GM19455 (cell line): ENCODE measurements around the gene TBC1D3I.
A peak's percentile ranks its signal among the peaks of the same experiment; 100 is the strongest.
"Not testable (repeated sequence)": the region's sequence is repeated elsewhere in the genome, so short reads cannot be mapped to it uniquely, and the experiment has no call there.

Experiments
- ATAC-seq: cut with Tn5 transposase; IDR thresholded peaks from one replicate; pipeline ENCODE4 v1.9.1; 2021; ENCODE audit not compliant: unreplicated experiment

TBC1D3I gene

GRCh38 chr17:36264470-36264869 lies at the start of gene TBC1D3I:
Gene TBC1D3I (minus strand): TSS chr17:36264570. CDS start chr17:36262985, 1,585 bp downstream.
- not testable (repeated sequence) for ATAC-seq

DNA sequence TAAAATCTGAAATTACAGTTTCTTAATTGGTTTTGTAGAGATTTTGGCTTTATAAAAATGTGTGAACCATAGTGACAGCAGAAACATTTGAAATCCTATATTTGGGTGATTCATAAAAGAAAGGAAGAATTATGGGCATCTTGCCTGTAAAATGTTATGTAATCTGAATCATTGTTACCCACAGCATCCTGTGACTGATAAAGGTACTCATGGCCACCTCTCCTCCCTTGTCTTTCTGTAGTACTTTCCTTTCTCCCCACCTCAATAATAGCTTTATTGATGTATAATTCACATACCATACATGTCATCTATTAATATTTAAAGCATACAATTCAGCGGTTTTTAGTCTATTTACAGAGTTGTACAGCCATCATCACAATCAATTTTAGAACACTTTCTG lies 30.8 kb upstream of the TBC1D3I start:
- ATAC-seq, result not testable (repeated sequence)

- not testable (repeated sequence) for ATAC-seq
These were observed 25.7 kb upstream of the TBC1D3I start for GRCh38 chr17:36289965-36290612.

DNA sequence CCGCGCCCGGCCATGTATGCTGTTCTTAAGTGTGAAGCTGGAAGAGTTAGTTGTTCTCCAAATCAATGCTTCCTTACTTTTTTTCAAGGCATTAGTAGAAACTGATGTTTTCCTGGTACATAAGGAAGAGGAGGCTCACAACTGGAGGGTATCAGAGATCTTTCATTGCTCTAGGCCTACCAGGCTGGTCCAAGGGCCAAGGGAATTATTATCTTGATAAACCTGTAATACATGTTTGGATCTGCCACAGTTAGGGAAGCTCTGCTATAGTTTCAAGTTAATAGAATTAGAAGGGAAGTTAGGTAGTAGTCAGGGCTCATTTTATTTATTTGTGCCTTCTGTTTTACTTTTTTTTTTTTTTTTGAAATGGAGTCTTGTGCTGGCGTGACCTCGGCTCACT lies 19.8 kb upstream of the TBC1D3I start:
- ATAC-seq, result not testable (repeated sequence)

DNA sequence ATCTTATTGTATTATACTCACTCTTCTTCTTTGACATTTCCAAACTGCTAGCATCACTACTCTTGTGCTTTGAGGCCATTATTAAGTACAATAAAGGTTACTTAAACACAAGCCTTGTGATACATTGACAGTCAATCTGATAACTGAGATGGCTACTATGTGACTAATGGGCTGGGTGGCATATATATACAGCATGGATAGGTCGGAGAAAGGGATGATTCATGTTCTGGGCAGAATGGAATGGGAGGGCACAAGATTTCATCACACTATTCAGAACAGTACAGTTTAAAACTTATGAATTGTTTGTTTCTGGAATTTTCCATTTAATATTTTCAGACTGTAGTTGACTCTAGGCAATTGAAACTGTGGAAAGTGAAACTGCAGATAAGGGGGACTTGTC lies 18.9 kb upstream of the TBC1D3I start:
- ATAC-seq, result not testable (repeated sequence)

DNA sequence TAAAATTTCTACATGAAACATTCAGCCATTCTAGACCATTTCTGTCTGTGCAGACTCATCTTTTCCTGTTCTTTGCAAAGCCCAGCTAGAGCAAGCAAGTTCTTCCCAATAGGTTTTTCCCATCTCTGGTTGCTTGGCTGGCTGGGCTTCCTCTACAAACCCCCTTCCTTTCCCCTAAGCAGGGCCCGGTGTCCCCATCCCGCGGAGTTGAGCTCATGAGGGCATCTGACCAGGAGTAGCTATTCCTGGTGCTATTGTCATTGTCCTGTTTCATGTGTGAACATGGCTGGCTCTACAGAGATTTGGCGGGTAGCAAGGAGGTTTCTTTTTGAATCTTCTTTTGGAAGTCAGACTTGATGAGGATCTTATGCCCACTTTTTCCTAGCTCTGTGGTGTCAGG lies 22.3 kb downstream of the TBC1D3I start:
- ATAC-seq, result not testable (repeated sequence)

GRCh38 chr17:36229644-36230043 lies 34.7 kb downstream of the TBC1D3I start:
- not testable (repeated sequence) for ATAC-seq

DNA sequence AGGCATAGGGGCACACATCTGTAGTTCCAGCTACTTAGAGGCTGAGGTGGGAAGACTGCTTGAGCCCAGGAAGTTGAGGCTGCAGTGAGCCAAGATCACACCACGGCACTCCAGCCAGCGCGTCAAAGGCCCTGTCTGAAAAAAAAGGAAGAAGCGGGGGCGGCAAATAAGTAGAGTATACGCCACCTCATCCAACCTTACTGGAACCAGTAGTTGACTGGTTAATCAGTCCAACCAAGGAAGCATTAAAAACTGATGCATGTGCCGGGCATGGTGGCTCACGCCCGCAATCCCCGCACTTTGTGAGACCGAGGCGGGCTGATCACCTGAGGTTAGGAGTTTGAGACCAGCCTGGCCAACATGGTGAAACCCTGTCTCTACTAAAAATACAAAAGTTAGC lies 41.4 kb downstream of the TBC1D3I start:
- not testable (repeated sequence) for ATAC-seq

DNA sequence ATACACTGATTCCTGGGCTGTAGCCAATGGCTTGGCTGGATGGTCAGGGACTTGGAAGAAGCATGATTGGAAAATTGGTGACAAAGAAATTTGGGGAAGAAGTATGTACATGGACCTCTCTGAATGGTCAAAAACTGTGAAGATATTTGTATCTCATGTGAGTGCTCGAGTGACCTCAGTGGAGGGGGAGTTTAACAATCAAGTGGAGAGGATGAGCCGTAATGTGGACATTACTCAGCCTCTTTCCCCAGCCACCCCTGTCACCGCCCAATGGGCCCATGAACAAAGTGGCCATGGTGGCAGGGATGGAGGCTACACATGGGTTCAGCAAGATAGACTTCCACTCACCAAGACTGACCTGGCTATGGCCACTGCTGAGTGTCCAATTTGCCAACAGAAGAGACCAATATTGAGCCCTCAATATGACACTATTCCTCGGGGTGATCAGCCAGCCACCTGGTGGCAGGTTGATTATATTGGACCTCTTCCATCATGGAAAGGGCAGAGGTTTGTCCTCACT lies 42.7 kb downstream of the TBC1D3I start:
- not testable (repeated sequence) for ATAC-seq

DNA sequence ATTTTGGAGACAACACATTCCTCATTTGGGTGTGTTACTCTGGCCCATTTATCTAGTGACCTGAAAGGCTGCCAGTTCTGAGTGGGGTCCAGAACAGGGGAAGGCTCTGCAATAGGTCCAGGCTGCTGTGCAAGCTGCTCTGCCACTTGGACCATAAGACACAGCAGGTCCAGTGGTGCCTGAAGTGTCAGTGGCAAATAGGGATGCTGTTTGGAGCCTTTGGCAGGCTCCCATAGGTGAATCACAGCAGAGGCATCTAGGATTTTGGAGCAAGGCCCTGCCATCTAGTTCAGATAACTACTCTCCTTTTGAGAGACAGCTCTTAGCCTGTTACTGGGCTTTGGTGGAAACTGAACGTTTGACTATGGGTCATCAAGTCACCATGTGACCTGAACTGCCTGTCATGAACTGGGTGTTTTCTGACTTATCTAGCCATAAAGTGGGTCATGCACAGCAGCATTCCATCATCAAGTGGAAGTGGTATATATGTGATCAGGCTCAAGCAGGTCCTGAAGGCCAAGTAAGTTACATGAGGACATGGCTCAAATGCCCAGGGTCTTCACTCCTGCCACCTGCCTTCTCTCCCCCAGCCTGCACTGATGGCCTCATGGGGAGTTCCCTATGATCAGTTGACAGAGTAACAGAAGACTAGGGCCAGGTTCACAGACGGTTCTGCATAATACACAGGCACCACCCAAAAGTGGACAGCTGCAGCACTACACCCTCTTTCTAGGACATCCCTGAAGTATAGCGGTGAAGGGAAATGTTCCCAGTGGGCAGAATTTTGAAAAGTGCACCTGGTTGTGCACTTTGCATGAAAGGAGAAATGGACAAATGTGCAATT lies 43.4 kb downstream of the TBC1D3I start:
- not testable (repeated sequence) for ATAC-seq

DNA sequence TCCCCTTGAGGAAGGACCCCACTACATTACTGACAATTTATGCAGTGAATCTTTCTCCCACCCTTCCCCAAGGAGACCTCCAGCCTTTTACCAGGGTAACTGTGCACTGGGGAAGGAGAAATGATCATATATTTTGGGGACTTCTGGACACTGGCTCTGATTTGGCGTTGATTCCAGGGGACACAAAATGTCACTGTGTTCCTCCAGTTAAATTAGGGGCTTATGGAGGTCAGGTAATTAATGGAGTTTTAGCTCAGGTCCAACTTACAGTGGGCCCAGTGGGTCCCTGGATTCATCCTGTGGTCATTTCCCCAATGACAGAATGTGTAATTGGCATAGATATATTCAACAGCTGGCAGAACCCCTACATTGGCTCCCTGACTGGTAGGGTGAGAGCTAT lies 44.8 kb downstream of the TBC1D3I start:
- ATAC-seq, result not testable (repeated sequence)

DNA sequence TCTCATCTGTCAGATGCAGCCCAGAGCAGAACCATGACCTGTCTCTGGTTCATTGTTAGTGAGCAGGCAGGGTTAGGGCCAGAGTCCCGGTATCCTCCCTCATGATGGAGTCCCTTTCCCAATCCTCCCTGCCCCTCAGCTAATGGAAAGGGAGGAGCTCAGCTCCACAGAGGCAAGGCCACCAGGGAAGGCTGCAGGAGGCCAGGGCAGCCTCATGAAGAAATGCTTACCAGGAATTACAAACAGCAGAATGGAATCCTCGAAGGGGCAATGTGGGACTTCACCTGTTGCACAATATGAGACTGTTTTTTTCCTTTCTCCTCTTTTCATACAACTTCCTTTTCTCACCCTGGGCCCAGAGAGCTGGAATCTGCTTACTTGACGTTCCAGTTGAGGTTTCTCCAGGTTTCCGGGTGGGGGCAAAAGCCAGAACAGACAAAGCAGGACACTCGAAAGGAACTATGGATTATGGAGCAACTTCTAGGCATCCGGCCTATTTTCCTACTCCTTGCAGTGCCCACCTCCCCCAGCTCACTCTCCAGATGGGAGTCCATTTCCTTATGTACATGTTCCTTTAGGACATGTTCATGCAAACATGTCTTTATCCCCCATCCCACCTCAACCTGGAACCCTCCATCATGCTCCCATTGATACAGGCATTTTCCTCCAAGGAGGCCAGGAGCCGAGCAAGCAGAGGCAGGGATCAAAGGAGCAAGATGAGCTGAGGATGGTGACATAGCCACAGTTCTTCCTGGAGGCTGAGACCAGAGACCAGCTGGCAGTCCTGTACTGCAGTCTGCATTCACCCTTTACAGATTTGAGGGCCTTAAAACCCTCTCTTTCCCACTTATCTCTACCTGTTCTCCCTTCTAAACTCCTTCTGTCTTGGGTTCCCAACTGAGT lies 48.7 kb downstream of the TBC1D3I start:
- ATAC-seq, result not testable (repeated sequence)

- no peak for ATAC-seq
These were observed 49.5 kb downstream of the TBC1D3I start for GRCh38 chr17:36214918-36215317.

GRCh38 chr17:36213695-36214094 lies 50.7 kb downstream of the TBC1D3I start:
- no peak for ATAC-seq

GRCh38 chr17:36212966-36213365 lies 51.4 kb downstream of the TBC1D3I start:
- no peak for ATAC-seq

DNA sequence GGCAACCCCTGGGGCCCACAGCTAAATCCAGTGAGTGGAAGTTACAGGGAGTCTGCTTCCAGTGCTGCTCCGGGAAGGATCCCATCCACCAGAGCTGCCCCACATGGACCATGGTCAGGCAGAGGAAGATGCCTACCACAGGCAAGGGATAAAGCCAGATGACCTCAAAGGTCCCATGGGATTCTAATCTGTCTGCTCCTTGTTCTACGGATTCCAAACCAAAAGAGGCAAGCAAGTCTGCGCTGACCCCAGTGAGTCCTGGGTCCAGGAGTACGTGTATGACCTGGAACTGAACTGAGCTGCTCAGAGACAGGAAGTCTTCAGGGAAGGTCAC lies 52.1 kb downstream of the TBC1D3I start:
- no peak for ATAC-seq

DNA sequence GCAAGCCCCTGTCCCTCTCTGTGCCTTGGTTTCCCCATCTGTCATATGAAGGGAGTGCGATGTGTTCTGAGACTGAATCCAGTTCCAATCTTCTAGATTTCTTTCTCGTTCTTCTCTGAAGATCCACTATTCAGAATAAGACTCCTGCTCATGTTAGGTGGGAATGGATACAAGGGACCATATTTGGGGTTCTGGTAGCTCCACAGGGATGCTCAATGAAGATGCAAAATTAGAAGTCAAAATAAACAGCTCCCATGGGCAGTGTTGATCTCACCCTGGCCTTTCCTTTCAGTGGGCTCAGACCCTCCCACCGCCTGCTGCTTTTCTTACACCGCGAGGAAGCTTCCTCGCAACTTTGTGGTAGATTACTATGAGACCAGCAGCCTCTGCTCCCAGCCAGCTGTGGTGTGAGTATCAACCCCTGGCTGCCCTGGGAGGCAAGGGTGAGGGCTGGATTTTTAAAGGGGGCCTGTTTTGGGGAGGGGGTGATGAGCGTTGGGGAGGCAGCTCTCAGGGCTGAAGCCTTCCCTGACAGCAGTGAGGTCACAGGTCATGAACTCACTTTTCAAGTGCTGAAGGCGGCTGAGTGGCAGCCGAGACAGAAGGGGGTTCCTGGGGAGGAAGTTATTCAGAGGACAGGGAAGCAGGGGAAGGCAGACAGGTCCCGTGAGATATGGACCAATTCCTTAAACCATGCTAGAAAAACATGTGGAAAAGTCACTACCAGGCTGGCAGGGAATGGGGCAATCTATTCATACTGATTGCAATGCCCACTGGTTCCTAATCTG lies 52.7 kb downstream of the TBC1D3I start:
- not testable (repeated sequence) for ATAC-seq

- ATAC-seq, result peak; percentile 67
These were observed 53.7 kb downstream of the TBC1D3I start, which contains the start of gene CCL4L2 for GRCh38 chr17:36210439-36211211. Gene CCL4L2 (plus strand): TSS chr17:36211063.

- no peak for ATAC-seq
These were observed 54.8 kb downstream of the TBC1D3I start for GRCh38 chr17:36209575-36209974.
